NT2/D1 (cell line): Measurements from ENCODE around the gene LAMB1.

Source experiments
- YY1 ChIP-seq: IDR thresholded peaks from 2 replicates; pipeline ENCODE4 v1.6.1; 2011; ENCODE audit not compliant: insufficient read length, insufficient read depth
- ZNF274 ChIP-seq: IDR thresholded peaks from 2 replicates; pipeline ENCODE4 v1.6.1; 2011; ENCODE audit warnings: mild to moderate bottlenecking, low read depth, low read length

GRCh38 chr7:107920048-107920772, 82.8 kb downstream of the LAMB1 start:
- TF ChIP-seq ZNF274 (no peak), YY1 (no peak)
